SH-SY5Y (cell line): Measurements from ENCODE around the gene MCCD1.

Experiments
- GATA2 ChIP-seq: IDR thresholded peaks from 2 replicates; pipeline ENCODE4 v1.6.1; 2011; ENCODE audit warnings: mild to moderate bottlenecking, low read depth, low read length
- GATA3 ChIP-seq: IDR thresholded peaks from 2 replicates; pipeline ENCODE4 v1.6.1; 2011; ENCODE audit warnings: low read depth, mild to moderate bottlenecking, low read length, moderate library complexity

DNA sequence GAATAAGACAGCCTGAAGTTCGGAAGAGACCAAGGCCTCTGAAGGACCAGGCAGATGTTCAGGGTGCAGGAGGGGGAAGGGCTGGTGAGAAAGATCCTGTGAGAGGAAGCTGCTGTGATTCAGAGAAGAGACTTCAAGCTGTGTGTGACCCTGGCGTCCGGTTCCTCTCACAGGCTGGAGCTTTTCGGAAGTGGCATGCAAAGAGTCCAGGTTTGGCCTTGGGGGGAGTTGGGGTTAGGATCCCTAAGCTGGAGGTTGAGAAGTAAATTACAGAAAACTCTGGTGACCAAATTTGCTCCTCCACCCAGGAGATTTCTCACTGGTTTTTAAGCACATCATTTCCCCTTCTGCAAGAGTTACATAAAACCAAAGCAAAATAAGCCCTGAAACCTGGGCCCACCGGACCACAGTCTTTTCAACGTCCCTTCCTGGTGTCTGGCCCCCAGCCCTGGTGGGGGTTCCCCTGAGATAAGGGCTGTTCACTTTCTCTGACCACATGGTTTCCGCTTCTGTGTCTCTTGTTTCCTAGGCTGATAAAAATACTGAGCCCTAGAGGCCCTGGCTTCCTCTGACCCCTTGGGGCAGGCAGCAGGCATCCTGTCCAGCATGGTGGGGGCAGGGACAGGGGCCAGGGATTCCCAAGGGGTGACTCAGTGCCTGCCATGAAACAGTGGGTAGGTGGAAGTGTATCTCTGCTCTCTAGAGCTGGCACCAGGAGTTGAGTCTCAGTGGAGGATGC is 31.4 kb downstream of the MCCD1 start:
- TF ChIP-seq GATA2 (no peak), GATA3 (no peak)
